A673 (cell line): ENCODE data around the gene ACACA. TPM values are rescaled to one million over a fixed set of nuclear protein-coding genes. Genes with fewer than 3 reads are reported as not detected.

Experiments used
- BruUV-seq: library from RNA; stranded (reverse); fragments of 400-500 nt; replicated peaks from 2 replicates; lab custom pipeline; 2021; lab: Mats Ljungman, UMichigan
- CTCF ChIA-PET: fragments of 300-600 bp; sonication (Branson Sonifier 250); formaldehyde crosslinking; loops from one replicate; lab custom pipeline; 2022; ENCODE audit warnings: antibody characterized with exemption; lab: Charles Lee
- POLR2A ChIA-PET: fragments of 300-600 bp; sonication (Branson Sonifier 250); formaldehyde crosslinking; loops from one replicate; lab custom pipeline; 2022; ENCODE audit warnings: antibody characterized with exemption; ENCODE audit not compliant: low non-redundant PET; lab: Charles Lee
- DNase-seq: peaks from one replicate; pipeline ENCODE4 v3.0.0-alpha.2; 2015; ENCODE audit warnings: low spot score
- H3K27ac ChIP-seq: fragments of 200-600 bp; sonication (generic); 2 replicates; pipeline ENCODE4 v1.5.1; 2016; ENCODE audit warnings: mixed run types, low read depth, mild to moderate bottlenecking, mixed read lengths, antibody characterized with exemption, low read length; ENCODE audit not compliant: poor library complexity, severe bottlenecking
- H3K27me3 ChIP-seq: fragments of 200-600 bp; sonication (generic); replicated peaks from 2 replicates; pipeline ENCODE4 v1.6.1; 2017; ENCODE audit warnings: mixed run types, low read depth, mild to moderate bottlenecking, mixed read lengths, antibody characterized with exemption, low read length; ENCODE audit not compliant: insufficient read depth, poor library complexity
- H3K36me3 ChIP-seq: fragments of 200-600 bp; sonication (generic); 2 replicates; pipeline ENCODE4 v1.6.1; 2016; ENCODE audit warnings: mixed run types, mild to moderate bottlenecking, mixed read lengths, antibody characterized with exemption, low read length; ENCODE audit not compliant: insufficient read depth, poor library complexity, severe bottlenecking
- H3K4me1 ChIP-seq: fragments of 200-600 bp; sonication (generic); 2 replicates; pipeline ENCODE4 v1.6.1; 2017; ENCODE audit warnings: mixed run types, mild to moderate bottlenecking, mixed read lengths, antibody characterized with exemption, low read length; ENCODE audit not compliant: insufficient read depth, poor library complexity, severe bottlenecking
- H3K4me3 ChIP-seq: fragments of 200-600 bp; sonication (generic); 2 replicates; pipeline ENCODE4 v1.5.1; 2016; ENCODE audit warnings: low read depth, mixed run types, mild to moderate bottlenecking, mixed read lengths, low read length; ENCODE audit not compliant: poor library complexity, severe bottlenecking
- H3K9me3 ChIP-seq: fragments of 200-600 bp; sonication (generic); 2 replicates; pipeline ENCODE4 v1.6.1; 2016; ENCODE audit warnings: mixed run types, low read depth, mild to moderate bottlenecking, mixed read lengths, antibody characterized with exemption, low read length; ENCODE audit not compliant: poor library complexity, severe bottlenecking
- EZH2 ChIP-seq: fragments of 200-600 bp; sonication (generic); IDR thresholded peaks from 2 replicates; pipeline ENCODE4 v1.6.1; 2017; ENCODE audit warnings: borderline replicate concordance, low read depth, mild to moderate bottlenecking, mixed read lengths, antibody characterized with exemption, low read length; ENCODE audit not compliant: poor library complexity, severe bottlenecking
- intact Hi-C: fragments of 100-400 bp; cut with micrococcal nuclease; formaldehyde crosslinking; loops from one replicate; pipeline ENCODE4 v1.10.0; 2022; ENCODE audit not compliant: unreplicated experiment
- total RNA-seq: library from RNA; stranded (reverse); gene quantifications from 2 replicates; pipeline ENCODE4 v1.2.3, GENCODE V29; 2021
- TF ChIP-seq, protein P1 (sequence below): fragments of 300-800, 200-600 bp; sonication (generic); conservative IDR thresholded peaks from 2 replicates; pipeline ENCODE4 v1.5.1; 2017; ENCODE audit warnings: low read depth, mild to moderate bottlenecking, antibody characterized with exemption, low read length, moderate library complexity, mixed read lengths

ACACA gene
- total RNA-seq, 1 experiment from 2014 or later: 68.3 TPM

DNA sequence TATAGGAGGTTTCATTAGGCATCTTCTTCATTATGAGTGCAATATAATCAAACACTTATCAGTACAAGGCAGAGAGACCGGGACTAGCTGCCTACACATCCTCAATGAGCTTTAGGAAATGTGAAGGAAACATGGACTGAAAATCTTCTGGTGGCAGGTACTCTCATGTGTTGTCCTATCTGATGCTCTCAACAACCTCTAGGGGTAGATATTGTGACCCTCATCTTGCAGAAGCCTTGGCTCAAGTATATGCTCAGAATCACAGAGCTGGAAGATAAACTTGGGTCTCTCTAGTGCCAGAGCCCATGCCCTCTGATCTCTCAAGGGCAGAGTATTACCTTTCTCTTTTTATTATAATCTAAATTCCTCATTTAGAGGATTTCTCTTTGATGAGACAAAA, 212.4 kb downstream of the ACACA start:
- DNase-seq: no peak
- BruUV-seq: no TSS peak
- TF ChIP-seq, protein P1, sequence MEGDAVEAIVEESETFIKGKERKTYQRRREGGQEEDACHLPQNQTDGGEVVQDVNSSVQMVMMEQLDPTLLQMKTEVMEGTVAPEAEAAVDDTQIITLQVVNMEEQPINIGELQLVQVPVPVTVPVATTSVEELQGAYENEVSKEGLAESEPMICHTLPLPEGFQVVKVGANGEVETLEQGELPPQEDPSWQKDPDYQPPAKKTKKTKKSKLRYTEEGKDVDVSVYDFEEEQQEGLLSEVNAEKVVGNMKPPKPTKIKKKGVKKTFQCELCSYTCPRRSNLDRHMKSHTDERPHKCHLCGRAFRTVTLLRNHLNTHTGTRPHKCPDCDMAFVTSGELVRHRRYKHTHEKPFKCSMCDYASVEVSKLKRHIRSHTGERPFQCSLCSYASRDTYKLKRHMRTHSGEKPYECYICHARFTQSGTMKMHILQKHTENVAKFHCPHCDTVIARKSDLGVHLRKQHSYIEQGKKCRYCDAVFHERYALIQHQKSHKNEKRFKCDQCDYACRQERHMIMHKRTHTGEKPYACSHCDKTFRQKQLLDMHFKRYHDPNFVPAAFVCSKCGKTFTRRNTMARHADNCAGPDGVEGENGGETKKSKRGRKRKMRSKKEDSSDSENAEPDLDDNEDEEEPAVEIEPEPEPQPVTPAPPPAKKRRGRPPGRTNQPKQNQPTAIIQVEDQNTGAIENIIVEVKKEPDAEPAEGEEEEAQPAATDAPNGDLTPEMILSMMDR: no peak
- TF ChIP-seq EZH2: no peak
- intact Hi-C loops: no loop called here
- H3K4me1 ChIP-seq: peaks cover 7% of the 10 kb centered on the region
- H3K4me3 ChIP-seq: no peak overlapping the region
- no peaks in the 10 kb centered on the region for H3K9me3 ChIP-seq
- H3K27me3 ChIP-seq: no peaks in the 10 kb centered on the region
- no peak overlapping the region for H3K27ac ChIP-seq
- ChIA-PET POLR2A (interaction anchor here (0.7 kb wide), 1 partner anchor 21 kb away, joined by 3 read pairs; no protein-coding TSS in a partner anchor), CTCF (no interaction called here)
- peaks cover 7% of the 10 kb centered on the region for H3K36me3 ChIP-seq

DNA sequence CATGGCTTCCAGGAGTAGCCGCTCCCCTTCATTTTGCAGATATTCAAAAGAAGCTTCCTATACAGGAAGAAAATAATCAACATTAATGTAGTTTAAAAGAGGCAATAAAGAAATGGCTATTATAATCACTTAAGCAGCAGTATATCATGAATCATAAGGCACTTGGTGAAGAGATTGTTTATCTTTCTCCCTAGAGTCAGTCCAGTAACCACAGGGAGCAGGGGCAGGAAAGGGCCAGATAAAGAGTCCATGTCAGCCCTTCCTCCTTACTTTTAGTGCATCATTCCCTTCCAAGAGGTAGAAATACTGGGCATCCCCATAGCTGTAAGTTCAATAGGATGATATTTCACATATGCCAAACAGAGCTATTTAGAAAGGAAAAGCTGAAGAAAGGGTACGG, 215.4 kb downstream of the ACACA start:
- no peak for TF ChIP-seq EZH2
- TF ChIP-seq, protein P1: no peak
- Histone ChIP-seq H3K4me1 (no peaks in the 10 kb centered on the region), H3K36me3 (peaks cover 7% of the 10 kb centered on the region), H3K9me3 (no peaks in the 10 kb centered on the region), H3K27me3 (no peaks in the 10 kb centered on the region), H3K4me3 (no peak overlapping the region), H3K27ac (no peak overlapping the region)
- no peak for DNase-seq
- POLR2A ChIA-PET: no interaction called here
- BruUV-seq: no TSS peak
- intact Hi-C loops: no loop called here
- CTCF ChIA-PET: no interaction called here

DNA sequence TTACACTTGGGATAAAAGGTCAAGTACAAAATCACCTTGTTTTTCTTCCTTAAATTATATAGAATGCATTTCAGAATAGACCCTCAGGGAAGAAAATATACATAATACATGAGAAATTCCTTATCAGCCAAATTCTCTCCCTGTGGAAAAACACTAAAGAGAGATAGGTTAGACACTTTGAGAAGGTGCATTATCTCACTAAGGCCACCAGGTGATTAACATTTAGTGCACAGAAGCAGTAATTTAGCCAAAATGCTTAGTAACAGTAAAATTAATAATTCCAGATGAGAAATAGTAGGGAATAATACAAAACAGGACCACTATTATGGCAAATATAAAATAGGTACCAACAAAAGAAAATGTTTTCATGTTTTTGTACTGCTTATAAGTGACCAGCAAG, 216.1 kb downstream of the ACACA start:
- CTCF ChIA-PET: no interaction called here
- intact Hi-C loops: no loop called here
- POLR2A ChIA-PET: no interaction called here
- peaks cover 7% of the 10 kb centered on the region for H3K36me3 ChIP-seq
- H3K9me3 ChIP-seq: no peaks in the 10 kb centered on the region
- H3K4me3 ChIP-seq: no peak overlapping the region
- no peaks in the 10 kb centered on the region for H3K4me1 ChIP-seq
- TF ChIP-seq, protein P1: no peak
- TF ChIP-seq EZH2: no peak
- no peaks in the 10 kb centered on the region for H3K27me3 ChIP-seq
- BruUV-seq: no TSS peak
- DNase-seq: no peak
- H3K27ac ChIP-seq: no peak overlapping the region
